HG02642 (cell line): ENCODE results near the gene PTCSC3.
A peak's percentile ranks its signal among the peaks of the same experiment; 100 is the strongest.
"Not testable (repeated sequence)": the region's sequence is repeated elsewhere in the genome, so short reads cannot be mapped to it uniquely, and the experiment has no call there.

Experiments used
- ATAC-seq: cut with Tn5 transposase; IDR thresholded peaks from one replicate; pipeline ENCODE4 v1.9.1; 2021; ENCODE audit warnings: mild to moderate bottlenecking; ENCODE audit not compliant: unreplicated experiment, poor library complexity

Gene PTCSC3

GRCh38 chr14:36177489-36177888 is 967 bp upstream of the PTCSC3 start:
- ATAC-seq, result no peak

- ATAC-seq, result no peak
These were observed 1.6 kb downstream of the PTCSC3 start for GRCh38 chr14:36174767-36175424.

- ATAC-seq, result no peak
These were observed 3.4 kb downstream of the PTCSC3 start for GRCh38 chr14:36173161-36173560.

- no peak for ATAC-seq
These were observed 4.9 kb downstream of the PTCSC3 start for GRCh38 chr14:36171607-36172006.

GRCh38 chr14:36167431-36167830 is 9.1 kb downstream of the PTCSC3 start:
- ATAC-seq, result no peak

GRCh38 chr14:36163451-36163850 is 13.1 kb downstream of the PTCSC3 start:
- ATAC-seq, result no peak

- no peak for ATAC-seq
These were observed 14.3 kb downstream of the PTCSC3 start for GRCh38 chr14:36162267-36162666.

GRCh38 chr14:36161776-36162175 is 14.7 kb downstream of the PTCSC3 start:
- ATAC-seq, result no peak

GRCh38 chr14:36151335-36151734 is 25.2 kb downstream of the PTCSC3 start:
- no peak for ATAC-seq

- ATAC-seq, result no peak
These were observed 42.5 kb downstream of the PTCSC3 start for GRCh38 chr14:36134038-36134437.

- ATAC-seq, result no peak
These were observed 43.7 kb downstream of the PTCSC3 start for GRCh38 chr14:36132826-36133225.

- ATAC-seq, result no peak
These were observed 46.3 kb downstream of the PTCSC3 start for GRCh38 chr14:36130186-36130585.

GRCh38 chr14:36129181-36129580 is 47.3 kb downstream of the PTCSC3 start:
- no peak for ATAC-seq

GRCh38 chr14:36113341-36113740 is 63.2 kb downstream of the PTCSC3 start:
- ATAC-seq, result no peak

- no peak for ATAC-seq
These were observed 64.5 kb downstream of the PTCSC3 start for GRCh38 chr14:36111822-36112583.

GRCh38 chr14:36105401-36105800 is 71.1 kb downstream of the PTCSC3 start:
- no peak for ATAC-seq

GRCh38 chr14:36104258-36104657 is 72.3 kb downstream of the PTCSC3 start:
- not testable (repeated sequence) for ATAC-seq

GRCh38 chr14:36099619-36100018 is 76.9 kb downstream of the PTCSC3 start:
- ATAC-seq, result no peak

GRCh38 chr14:36097356-36097755 is 79.2 kb downstream of the PTCSC3 start:
- ATAC-seq, result no peak

- no peak for ATAC-seq
These were observed 80.4 kb downstream of the PTCSC3 start for GRCh38 chr14:36096090-36096489.

- ATAC-seq, result no peak
These were observed 81.6 kb downstream of the PTCSC3 start for GRCh38 chr14:36094963-36095362.

- ATAC-seq, result peak; percentile 87
These were observed 85.4 kb downstream of the PTCSC3 start for GRCh38 chr14:36091096-36091495.
